Measurements from ENCODE around the gene GIMAP2. TPM values are rescaled to one million over a fixed set of nuclear protein-coding genes. Genes with fewer than 3 reads are reported as not detected.
"Not testable (repeated sequence)": the region's sequence is repeated elsewhere in the genome, so short reads cannot be mapped to it uniquely, and the experiment has no call there.

Gene GIMAP2
- total RNA-seq, 2 experiments from 2014 or later, result 64.1 to 65.1 TPM

DNA sequence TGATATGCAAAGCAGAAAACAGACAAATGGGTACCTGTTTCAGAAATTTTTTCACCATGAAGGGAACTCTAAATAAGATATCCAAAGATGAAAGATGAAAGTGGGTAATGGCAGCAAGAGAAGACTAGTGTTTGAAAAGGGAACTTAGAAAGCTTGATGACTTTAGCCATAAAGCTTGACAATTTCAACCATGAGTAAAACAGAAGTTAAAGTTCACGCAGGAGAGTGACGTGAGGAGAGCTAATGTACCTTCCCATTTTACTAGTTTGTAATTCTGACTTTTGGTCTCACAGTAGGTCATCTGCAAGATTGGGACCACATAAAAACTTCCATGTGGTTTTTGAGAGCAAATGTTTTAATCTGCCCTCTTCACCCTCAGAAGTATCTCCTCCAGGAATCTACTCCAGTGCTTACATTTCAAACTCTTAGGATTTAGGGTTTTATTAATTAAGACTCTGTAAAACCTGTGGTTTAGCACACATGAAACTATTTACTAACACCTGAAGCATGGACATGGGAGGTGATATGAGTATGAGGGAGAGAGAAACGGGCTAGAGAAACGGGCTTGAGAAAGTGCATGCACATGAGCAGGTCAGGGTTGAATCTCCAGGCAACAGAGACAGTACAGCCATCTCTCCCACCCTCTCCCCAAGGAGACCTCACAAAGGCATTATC, 24.4 kb upstream of the GIMAP2 start:
- H3K27me3 Mint-ChIP-seq, result no peaks in the 10 kb centered on the region
- peaks cover 11 to 13% of the 10 kb centered on the region in 2 experiments for H3K9me3 ChIP-seq (ENCODE audit: control insufficient read depth in 1 of 2, insufficient read depth in 1 of 2, low read length in 2 of 2)
- H3K36me3 Mint-ChIP-seq (ENCODE audit: low read depth), result peaks cover 65% of the 10 kb centered on the region
- H3K9me3 Mint-ChIP-seq, result peaks cover 9% of the 10 kb centered on the region
- H3K4me3 ChIP-seq (ENCODE audit: low read length), result no peak overlapping the region
- no peaks in the 10 kb centered on the region for H3K27me3 ChIP-seq (ENCODE audit: control insufficient read depth in 1 of 2, insufficient read depth in 2 of 2, low read length in 2 of 2)
- no peak for DNase-seq
- intact Hi-C loops (cut with DNase I, micrococcal nuclease), result no loop called here
- no peak overlapping the region for H3K27ac ChIP-seq (ENCODE audit: low read depth in 1 of 2, low read length in 2 of 2)
- ATAC-seq (ENCODE audit: poor library complexity), result no peak
- H3K4me3 Mint-ChIP-seq, result no peak overlapping the region
- H3K4me1 ChIP-seq (ENCODE audit: insufficient read depth, low read length), result peaks cover 48% of the 10 kb centered on the region
- H3K27ac Mint-ChIP-seq, result peak overlapping the region; percentile 91
- ChIA-PET CTCF (interaction anchor here (0.8 kb wide), 1 partner anchor 212 kb away, joined by 3 read pairs; no protein-coding TSS in a partner anchor), POLR2A (interaction anchor here (0.9 to 1.2 kb wide), 3 partner anchors 20 to 29 kb away, joined by 3 to 6 read pairs (median 4); partner anchors contain the start of gene GIMAP6)
- peaks cover 61% of the 10 kb centered on the region for H3K4me1 Mint-ChIP-seq (ENCODE audit: low read depth)
- H3K36me3 ChIP-seq (ENCODE audit: insufficient read depth, low read length), result no peaks in the 10 kb centered on the region
- TF ChIP-seq, protein P1, sequence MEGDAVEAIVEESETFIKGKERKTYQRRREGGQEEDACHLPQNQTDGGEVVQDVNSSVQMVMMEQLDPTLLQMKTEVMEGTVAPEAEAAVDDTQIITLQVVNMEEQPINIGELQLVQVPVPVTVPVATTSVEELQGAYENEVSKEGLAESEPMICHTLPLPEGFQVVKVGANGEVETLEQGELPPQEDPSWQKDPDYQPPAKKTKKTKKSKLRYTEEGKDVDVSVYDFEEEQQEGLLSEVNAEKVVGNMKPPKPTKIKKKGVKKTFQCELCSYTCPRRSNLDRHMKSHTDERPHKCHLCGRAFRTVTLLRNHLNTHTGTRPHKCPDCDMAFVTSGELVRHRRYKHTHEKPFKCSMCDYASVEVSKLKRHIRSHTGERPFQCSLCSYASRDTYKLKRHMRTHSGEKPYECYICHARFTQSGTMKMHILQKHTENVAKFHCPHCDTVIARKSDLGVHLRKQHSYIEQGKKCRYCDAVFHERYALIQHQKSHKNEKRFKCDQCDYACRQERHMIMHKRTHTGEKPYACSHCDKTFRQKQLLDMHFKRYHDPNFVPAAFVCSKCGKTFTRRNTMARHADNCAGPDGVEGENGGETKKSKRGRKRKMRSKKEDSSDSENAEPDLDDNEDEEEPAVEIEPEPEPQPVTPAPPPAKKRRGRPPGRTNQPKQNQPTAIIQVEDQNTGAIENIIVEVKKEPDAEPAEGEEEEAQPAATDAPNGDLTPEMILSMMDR (IDR thresholded peaks at IDR 0.05), result no peak

DNA sequence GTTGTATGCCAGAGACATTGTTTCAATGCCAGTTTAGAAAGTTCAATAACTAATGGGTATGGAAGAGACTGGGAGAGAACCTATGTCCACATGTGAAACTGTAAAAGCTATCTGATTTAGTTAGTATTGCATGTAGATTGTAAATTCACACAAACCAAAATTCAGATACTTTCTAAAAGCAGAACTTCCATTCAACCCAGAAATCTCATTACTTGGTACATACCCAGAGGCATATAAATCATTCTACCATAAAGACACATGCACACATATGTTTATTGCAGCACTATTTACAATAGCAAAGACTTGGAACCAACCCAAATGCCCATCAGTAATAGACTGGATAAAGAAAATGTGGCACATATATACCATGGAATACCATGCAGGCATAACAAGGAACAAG, 22.7 kb upstream of the GIMAP2 start:
- H3K36me3 ChIP-seq (ENCODE audit: insufficient read depth, low read length); ATAC-seq (ENCODE audit: poor library complexity); H3K4me3 ChIP-seq (ENCODE audit: low read length); H3K27me3 Mint-ChIP-seq; DNase-seq; H3K9me3 Mint-ChIP-seq; H3K27ac ChIP-seq (ENCODE audit: low read depth in 1 of 2, low read length in 2 of 2); intact Hi-C loops (cut with DNase I, micrococcal nuclease); CTCF ChIA-PET; H3K27me3 ChIP-seq (ENCODE audit: control insufficient read depth in 1 of 2, insufficient read depth in 2 of 2, low read length in 2 of 2): not testable (repeated sequence)
- Histone ChIP-seq H3K9me3 (ENCODE audit: control insufficient read depth in 1 of 2, insufficient read depth in 1 of 2, low read length in 2 of 2) (peaks cover under 1 to 11% of the 10 kb centered on the region in 2 experiments), H3K4me1 (ENCODE audit: insufficient read depth, low read length) (peaks cover 62% of the 10 kb centered on the region)
- peaks cover 79% of the 10 kb centered on the region for H3K4me1 Mint-ChIP-seq (ENCODE audit: low read depth)
- POLR2A ChIA-PET, result interaction anchor here (1.2 to 1.5 kb wide), 4 partner anchors 23 to 148 kb away, joined by 3 to 4 read pairs (median 3); partner anchors contain the start of genes GIMAP2, GIMAP4 and GIMAP7
- peak overlapping the region; percentile 62 for H3K4me3 Mint-ChIP-seq
- peak overlapping the region; percentile 91 for H3K27ac Mint-ChIP-seq
- H3K36me3 Mint-ChIP-seq (ENCODE audit: low read depth), result peaks cover 48% of the 10 kb centered on the region

DNA sequence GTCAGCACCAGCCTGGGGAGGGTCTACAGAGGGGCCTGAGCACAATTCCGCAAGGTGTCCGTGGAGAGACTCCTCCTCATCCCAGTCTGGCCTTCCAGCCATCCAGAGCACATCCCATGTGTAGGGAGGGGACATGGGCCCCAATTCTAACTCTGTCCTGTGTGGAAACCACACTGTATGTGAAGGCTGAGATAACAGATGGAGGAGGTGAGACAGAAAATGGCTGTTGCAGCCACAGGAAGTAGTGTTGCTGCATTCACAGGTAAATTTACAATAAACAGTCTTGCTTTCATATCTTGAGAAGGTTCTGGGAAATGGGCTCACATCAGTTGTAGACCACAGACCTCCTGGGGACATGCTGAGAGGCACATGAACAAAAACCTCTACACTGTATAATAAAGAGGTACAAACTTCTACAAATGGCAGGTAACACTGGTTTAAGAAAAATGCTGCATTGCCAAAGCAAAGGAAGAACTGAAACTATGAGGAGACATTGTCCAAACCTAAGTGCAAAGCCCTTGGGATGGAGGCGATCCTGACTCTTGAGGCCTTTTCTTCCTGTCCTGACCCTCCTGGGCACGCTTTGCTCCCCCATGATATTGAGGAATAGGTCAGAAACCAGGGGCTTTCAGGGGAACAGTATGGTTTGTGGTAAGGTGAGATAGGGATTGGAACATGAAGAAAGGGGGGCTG, 21.6 kb upstream of the GIMAP2 start:
- POLR2A ChIA-PET, result interaction anchor here (0.6 to 1.2 kb wide), 4 partner anchors 13 to 96 kb away, joined by 3 to 4 read pairs (median 4); partner anchors contain the start of genes GIMAP1 and GIMAP4
- no peaks in the 10 kb centered on the region for H3K27me3 ChIP-seq (ENCODE audit: control insufficient read depth in 1 of 2, insufficient read depth in 2 of 2, low read length in 2 of 2)
- DNase-seq (peak in 6 of 14 experiments; percentile 30 to 86 (median 56)), ATAC-seq (ENCODE audit: poor library complexity) (peak; percentile 19)
- CTCF ChIA-PET, result no interaction called here
- H3K9me3 ChIP-seq (ENCODE audit: control insufficient read depth in 1 of 2, insufficient read depth in 1 of 2, low read length in 2 of 2), result peaks cover 0 to 6% of the 10 kb centered on the region in 2 experiments
- intact Hi-C loops (cut with DNase I, micrococcal nuclease), result loop anchor here in 1 of 2 experiments (2.0 kb wide), 1 partner anchor 31 kb away; the partner anchor contains the start of gene GIMAP6
- H3K36me3 Mint-ChIP-seq (ENCODE audit: low read depth), result peaks cover 55% of the 10 kb centered on the region
- TF ChIP-seq, protein P1 (IDR thresholded peaks at IDR 0.05), result no peak
- peaks cover 73% of the 10 kb centered on the region for H3K4me1 ChIP-seq (ENCODE audit: insufficient read depth, low read length)
- no peaks in the 10 kb centered on the region for H3K36me3 ChIP-seq (ENCODE audit: insufficient read depth, low read length)
- peaks cover 6% of the 10 kb centered on the region for H3K9me3 Mint-ChIP-seq
- H3K27ac Mint-ChIP-seq, result peak overlapping the region; percentile 91
- peaks cover 88% of the 10 kb centered on the region for H3K4me1 Mint-ChIP-seq (ENCODE audit: low read depth)
- H3K4me3 ChIP-seq (ENCODE audit: low read length), result no peak overlapping the region
- H3K27me3 Mint-ChIP-seq, result no peaks in the 10 kb centered on the region
- peak overlapping the region; percentile 81 for H3K4me3 Mint-ChIP-seq
- peak overlapping the region; percentile 73 to 85 for H3K27ac ChIP-seq (ENCODE audit: low read depth in 1 of 2, low read length in 2 of 2)

Measured in CD4-positive, alpha-beta T cell (primary cell).